H1 (cell line): ENCODE data around the gene WBP1L. TPM values are rescaled to one million over a fixed set of nuclear protein-coding genes. Genes with fewer than 3 reads are reported as not detected.

Experiments
- CTCF ChIA-PET: fragments of 300-600 bp; sonication (Branson Sonifier 250); formaldehyde crosslinking; loops from one replicate; lab custom pipeline; 2021; ENCODE audit not compliant: partially characterized antibody; lab: Charles Lee
- POLR2A ChIA-PET: fragments of 300-600 bp; sonication (Branson Sonifier 250); formaldehyde crosslinking; loops from one replicate; lab custom pipeline; 2021; ENCODE audit warnings: inconsistent platforms; ENCODE audit not compliant: partially characterized antibody; lab: Charles Lee
- DNase-seq, 2 experiments: peaks; one replicate each; pipeline versions ENCODE4 v3.0.0 to v3.0.0-alpha.2; 2010 to 2022; ENCODE audit warnings: low spot score in 2 of 2, low read depth in 1 of 2, mixed read lengths in 1 of 2
- FAIRE-seq: peaks from 2 replicates; lab custom pipeline; 2011; peaks lifted over from hg19 to GRCh38; lab: Jason Lieb, UNC
- H2AFZ ChIP-seq: 2 replicates; pipeline ENCODE4 v1.8.1; 2012; ENCODE audit warnings: low read length, inconsistent platforms
- H2AK5ac ChIP-seq: 2 replicates; pipeline ENCODE4 v1.6.1; 2013; ENCODE audit warnings: low read depth, low read length
- H2BK120ac ChIP-seq: replicated peaks from 2 replicates; pipeline ENCODE3; 2013; ENCODE audit warnings: low read depth, low read length, inconsistent platforms
- H2BK12ac ChIP-seq: 2 replicates; pipeline ENCODE4 v1.6.1; 2013; ENCODE audit warnings: low read depth, low read length
- H2BK15ac ChIP-seq: 2 replicates; pipeline ENCODE4 v1.6.1; 2013; ENCODE audit warnings: low read length
- H2BK20ac ChIP-seq: 2 replicates; pipeline ENCODE4 v1.6.1; 2013; ENCODE audit warnings: low read length
- H2BK5ac ChIP-seq: 2 replicates; pipeline ENCODE4 v1.6.1; 2013; ENCODE audit warnings: low read depth, low read length
- H3K14ac ChIP-seq: 2 replicates; pipeline ENCODE4 v1.6.1; 2013; ENCODE audit warnings: inconsistent platforms; ENCODE audit not compliant: insufficient read length
- H3K18ac ChIP-seq: 2 replicates; pipeline ENCODE4 v1.6.1; 2013; ENCODE audit warnings: low read length; ENCODE audit errors: extremely low read depth
- H3K23ac ChIP-seq: 2 replicates; pipeline ENCODE4 v1.6.1; 2013; ENCODE audit warnings: inconsistent platforms; ENCODE audit not compliant: insufficient read length
- H3K23me2 ChIP-seq: 2 replicates; pipeline ENCODE4 v1.6.1; 2013; ENCODE audit warnings: low read depth, low read length
- H3K27ac ChIP-seq: 2 replicates; pipeline ENCODE4 v1.6.1; 2011; ENCODE audit warnings: low read depth, low read length, inconsistent platforms
- H3K27me3 ChIP-seq, 4 experiments: replicated peaks in 1 of 4; 1 replicate in 1 of 4; 2 replicates in 3 of 4; pipeline versions ENCODE4 v1.6.1 to v1.8.1; 2011 to 2013; ENCODE audit warnings: low read length in 3 of 4, mild to moderate bottlenecking in 3 of 4, inconsistent platforms in 2 of 4, mixed read lengths in 2 of 4, moderate library complexity in 1 of 4; ENCODE audit not compliant: control insufficient read depth in 3 of 4, insufficient read depth in 3 of 4; ENCODE audit errors: extremely low read depth in 1 of 4
- H3K36me3 ChIP-seq, 4 experiments: 2 replicates each; pipeline versions ENCODE4 v1.6.1 to v1.8.1; 2011 to 2013; ENCODE audit warnings: mild to moderate bottlenecking in 4 of 4, low read length in 3 of 4, moderate library complexity in 2 of 4, control low read depth in 1 of 4, inconsistent platforms in 1 of 4; ENCODE audit not compliant: insufficient read depth in 4 of 4, control insufficient read depth in 2 of 4
- H3K4ac ChIP-seq: replicated peaks from 2 replicates; pipeline ENCODE3; 2013; ENCODE audit warnings: low read length, low read depth, mixed read lengths, inconsistent platforms; ENCODE audit not compliant: insufficient read length
- H3K4me1 ChIP-seq, 4 experiments: replicated peaks in 1 of 4; 1 replicate in 1 of 4; 2 replicates in 3 of 4; pipeline versions ENCODE4 v1.6.1 to v1.8.1; 2011 to 2013; ENCODE audit warnings: low read length in 3 of 4, inconsistent platforms in 2 of 4, mixed read lengths in 1 of 4; ENCODE audit not compliant: insufficient read depth in 4 of 4, control insufficient read depth in 3 of 4
- H3K4me2 ChIP-seq, 2 experiments: 2 replicates each; pipeline versions ENCODE4 v1.6.1 to v1.8.1; 2011 to 2013; ENCODE audit warnings: low read depth in 2 of 2, low read length in 2 of 2, control low read depth in 1 of 2, inconsistent platforms in 1 of 2, mild to moderate bottlenecking in 1 of 2; ENCODE audit not compliant: insufficient read depth in 1 of 2
- H3K4me3 ChIP-seq, 4 experiments: fragments of 200-600, 300-600 bp in 1 of 4; sonication (generic), shearing (Covaris generic), sonication (Bioruptor Twin) in 1 of 4; 2 replicates each; pipeline versions ENCODE4 v1.5.1 to v1.8.1; 2011 to 2016; ENCODE audit warnings: low read length in 4 of 4, low read depth in 3 of 4, control low read depth in 2 of 4, inconsistent platforms in 2 of 4, mild to moderate bottlenecking in 2 of 4, mixed read lengths in 1 of 4, moderate library complexity in 1 of 4; ENCODE audit not compliant: insufficient read depth in 2 of 4; ENCODE audit errors: extremely low read depth in 1 of 4
- H3K56ac ChIP-seq: replicated peaks from 2 replicates; pipeline ENCODE3; 2013; ENCODE audit warnings: low read depth, mild to moderate bottlenecking, mixed read lengths, low read length, inconsistent platforms; ENCODE audit not compliant: insufficient read length
- H3K79me1 ChIP-seq: 2 replicates; pipeline ENCODE4 v1.6.1; 2013; ENCODE audit warnings: low read depth, low read length, control low read depth
- H3K79me2 ChIP-seq, 2 experiments: 2 replicates each; pipeline versions ENCODE4 v1.6.1 to v1.8.1; 2012 to 2013; ENCODE audit warnings: low read length in 2 of 2, mild to moderate bottlenecking in 2 of 2, inconsistent platforms in 1 of 2; ENCODE audit not compliant: insufficient read depth in 2 of 2, control insufficient read depth in 1 of 2
- H3K9ac ChIP-seq, 4 experiments: replicated peaks in 1 of 4; 1 replicate in 1 of 4; 2 replicates in 3 of 4; pipeline versions ENCODE4 v1.6.1 to v1.8.1; 2011 to 2013; ENCODE audit warnings: low read depth in 3 of 4, low read length in 3 of 4, control low read depth in 2 of 4, mild to moderate bottlenecking in 2 of 4, moderate library complexity in 2 of 4, inconsistent platforms in 1 of 4; ENCODE audit errors: extremely low read depth in 1 of 4
- H3K9me3 ChIP-seq, 2 experiments: 2 replicates each; pipeline versions ENCODE4 v1.6.1 to v1.8.1; 2012 to 2013; ENCODE audit warnings: mild to moderate bottlenecking in 2 of 2, moderate library complexity in 2 of 2, control low read depth in 1 of 2, inconsistent platforms in 1 of 2, low read depth in 1 of 2, low read length in 1 of 2, mixed read lengths in 1 of 2; ENCODE audit not compliant: insufficient read depth in 2 of 2
- H4K20me1 ChIP-seq, 2 experiments: replicated peaks in 1 of 2; 2 replicates each; pipeline versions ENCODE3 to v1.8.1; 2011 to 2013; ENCODE audit warnings: inconsistent platforms in 2 of 2, low read length in 2 of 2, mild to moderate bottlenecking in 1 of 2; ENCODE audit not compliant: insufficient read depth in 2 of 2, control insufficient read depth in 1 of 2
- H4K5ac ChIP-seq: 2 replicates; pipeline ENCODE4 v1.6.1; 2013; ENCODE audit warnings: low read length, low read depth, mixed read lengths, inconsistent platforms; ENCODE audit not compliant: insufficient read length
- H4K8ac ChIP-seq: 2 replicates; pipeline ENCODE4 v1.8.0; 2013; ENCODE audit warnings: mild to moderate bottlenecking, moderate library complexity, low read length, inconsistent platforms; ENCODE audit not compliant: insufficient read depth; ENCODE audit errors: extremely low read depth
- H4K91ac ChIP-seq: replicated peaks from 2 replicates; pipeline ENCODE3; 2013; ENCODE audit warnings: low read length, mixed read lengths, inconsistent platforms; ENCODE audit not compliant: insufficient read length
- CBX5 ChIP-seq: fragments of 300-800, 300-1000 bp; sonication (generic); IDR thresholded peaks from 2 replicates; pipeline ENCODE4 v1.7.1; 2016; ENCODE audit warnings: antibody characterized with exemption, low read length, low read depth
- CTBP2 ChIP-seq: IDR thresholded peaks from 2 replicates; pipeline ENCODE4 v1.7.0; 2011; ENCODE audit warnings: borderline replicate concordance, mild to moderate bottlenecking, moderate library complexity, mixed read lengths, low read length; ENCODE audit not compliant: insufficient read depth, insufficient read length
- HDAC2 ChIP-seq, 2 experiments: fragments of 300-600 bp in 1 of 2; sonication (generic) in 1 of 2; IDR thresholded peaks; 2 replicates each; pipeline ENCODE4 v1.6.1; 2011 to 2012; ENCODE audit warnings: low read depth in 2 of 2, low read length in 2 of 2, mild to moderate bottlenecking in 2 of 2, moderate library complexity in 2 of 2, borderline replicate concordance in 1 of 2, inconsistent platforms in 1 of 2
- KDM1A ChIP-seq: fragments of 200-600, 300-600 bp; sonication (generic); IDR thresholded peaks from 2 replicates; pipeline ENCODE4 v1.7.1; 2016; ENCODE audit warnings: mild to moderate bottlenecking, low read length, borderline replicate concordance
- NRF1 ChIP-seq: IDR thresholded peaks from 2 replicates; pipeline ENCODE4 v1.6.1; 2011; ENCODE audit warnings: mild to moderate bottlenecking, low read depth, low read length, improper control_type of control experiment
- SIX5 ChIP-seq: IDR thresholded peaks from 2 replicates; pipeline ENCODE4 v1.6.1; 2011; ENCODE audit warnings: mild to moderate bottlenecking, low read depth, low read length
- SP2 ChIP-seq: IDR thresholded peaks from 2 replicates; pipeline ENCODE4 v1.6.1; 2012; ENCODE audit warnings: mild to moderate bottlenecking, low read length, inconsistent platforms
- SRF ChIP-seq: IDR thresholded peaks from 2 replicates; pipeline ENCODE4 v1.6.1; 2011; ENCODE audit warnings: mild to moderate bottlenecking, low read depth, low read length, moderate library complexity
- TAF1 ChIP-seq: IDR thresholded peaks from 2 replicates; pipeline ENCODE4 v1.6.1; 2011; ENCODE audit warnings: mild to moderate bottlenecking, low read depth, low read length
- TAF7 ChIP-seq: optimal IDR thresholded peaks from 2 replicates; pipeline ENCODE3; 2011; ENCODE audit warnings: low read depth, mild to moderate bottlenecking, inconsistent platforms, low read length, moderate library complexity, borderline replicate concordance
- YY1 ChIP-seq: IDR thresholded peaks from 2 replicates; pipeline ENCODE4 v1.6.1; 2011; ENCODE audit warnings: low read depth, mild to moderate bottlenecking, low read length
- ZNF274 ChIP-seq: IDR thresholded peaks from 2 replicates; pipeline ENCODE4 v1.7.0; 2012; ENCODE audit warnings: low read length, borderline replicate concordance; ENCODE audit errors: extremely low read depth
- WGBS, 2 experiments: shearing (Covaris generic) in 1 of 2; methylation state at CpG; one replicate each; pipeline versions ENCODE4 v1.1.6 to v1.1.7; 2013 to 2015; ENCODE audit warnings: low lambda C conversion rate in 2 of 2, mixed read lengths in 2 of 2, inconsistent platforms in 1 of 2, low coverage in 1 of 2, missing lambda C conversion rate in 1 of 2; ENCODE audit not compliant: insufficient replicate concordance in 2 of 2, insufficient coverage in 1 of 2, insufficient read length in 1 of 2; ENCODE audit errors: extremely low coverage in 1 of 2, missing lambda C conversion rate in 1 of 2; 5-methylcytosine and 5-hydroxymethylcytosine counted together
- polyA plus RNA-seq, 7 experiments: library from polyadenylated mRNA; depleted of rRNA in 3 of 7; stranded (reverse) in 5 of 7; unstranded in 2 of 7; fragments of >200 nt in 5 of 7; fragments of 200-250 nt in 2 of 7; gene quantifications; 1 replicate in 5 of 7; 2 replicates in 1 of 7; 4 replicates in 1 of 7; pipeline versions ENCODE4 v1.2.1 to v1.2.3, GENCODE V29; 2011 to 2013; ENCODE audit warnings: missing spikeins in 2 of 7, mixed read lengths in 2 of 7
- total RNA-seq: library from RNA; stranded (reverse); fragmentation: NEBNext Ultra II Directional; extraction: Animal tissue kit (Norgen Biotek cat#: 25700); gene quantifications from 2 replicates; pipeline ENCODE4 v1.2.1, GENCODE V29; 2021

WBP1L gene
- total and polyA plus RNA-seq, 2 of the 8 experiments (the other 6 are each of a cell fraction or from before 2014, with no cell fraction given), result 26.6 to 29.9 TPM

DNA sequence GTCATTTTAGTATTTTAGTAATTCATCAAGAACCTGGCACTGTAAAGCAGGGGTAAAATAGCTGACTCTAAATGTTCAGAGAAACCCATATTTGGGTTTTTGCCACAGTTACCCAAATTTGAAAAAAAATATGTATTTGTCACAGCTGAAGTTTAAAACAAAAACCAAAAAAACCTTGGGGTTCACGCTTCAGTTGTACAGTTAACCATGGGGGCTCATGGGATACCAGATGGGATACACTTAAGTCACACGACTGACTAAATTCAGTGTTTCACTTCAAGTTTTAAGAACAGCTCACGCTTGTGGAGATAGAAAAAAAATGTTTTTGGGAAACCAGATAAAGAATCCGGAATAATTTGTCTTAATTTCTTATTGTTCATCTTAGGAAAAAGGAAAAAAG, 31.7 kb upstream of the WBP1L start:
- DNase-seq (no peak), FAIRE-seq (no peak)
- Histone ChIP-seq H2BK120ac (no peak overlapping the region), H3K4me3 (no peak overlapping the region), H4K5ac (no peak overlapping the region), H2AFZ (no peak overlapping the region), H3K4me1 (peaks cover 0 to 8% (median 3%) of the 10 kb centered on the region in 4 experiments; a peak in 5 of 7 replicates), H2BK15ac (no peak overlapping the region), H3K56ac (no peak overlapping the region), H3K36me3 (no peaks in the 10 kb centered on the region; a peak in 1 of 8 replicates), H3K18ac (no peak overlapping the region), H3K23ac (no peak overlapping the region), H2BK12ac (no peak overlapping the region), H3K4ac (no peak overlapping the region), H3K79me2 (peaks cover 0 to 62% of the 10 kb centered on the region in 2 experiments; a peak in 2 of 4 replicates), H3K79me1 (no peaks in the 10 kb centered on the region; the same call in 1 of the 2 replicates), H3K9ac (no peak overlapping the region), H2AK5ac (no peak overlapping the region), H4K91ac (no peak overlapping the region), H4K20me1 (peaks cover 0 to 6% of the 10 kb centered on the region in 2 experiments), H4K8ac (no peak overlapping the region), H3K14ac (no peak overlapping the region), H3K23me2 (peaks cover 8% of the 10 kb centered on the region; the same call in 1 of the 2 replicates), H2BK20ac (no peak overlapping the region), H3K27ac (no peak overlapping the region), H3K9me3 (no peaks in the 10 kb centered on the region), H3K27me3 (no peaks in the 10 kb centered on the region), H2BK5ac (no peak overlapping the region), H3K4me2 (no peak overlapping the region)
- ChIA-PET CTCF (interaction anchor here (1.2 to 1.9 kb wide), 6 partner anchors 8 to 42 kb away, joined by 3 to 10 read pairs (median 5); no protein-coding TSS in a partner anchor), POLR2A (interaction anchor here (0.6 to 7.3 kb wide), 7 partner anchors 8 to 223 kb away, joined by 3 to 53 read pairs (median 3); no protein-coding TSS in a partner anchor)
- WGBS, 2 experiments, result 88% methylated on average over 4 of the region's 4 CpGs; no CpG with 5 or more reads in 1 of the 2 experiments
- TF ChIP-seq SP2, result no peak
- TF ChIP-seq SIX5, result no peak
- TF ChIP-seq YY1, result no peak
- no peak for TF ChIP-seq HDAC2 (IDR thresholded peaks at IDR 0.05; ENCODE audit: borderline replicate concordance in 1 of 2, low read depth in 2 of 2, low read length in 2 of 2)
- no peak for TF ChIP-seq ZNF274
- TF ChIP-seq KDM1A, result no peak
- TF ChIP-seq TAF1, result no peak
- TF ChIP-seq CBX5, result no peak
- no peak for TF ChIP-seq SRF
- TF ChIP-seq TAF7, result no peak
- no peak for TF ChIP-seq NRF1
- no peak for TF ChIP-seq CTBP2
